Activated T-cell treated with anti-CD3 and anti-CD28 coated beads, Interleukin-2, amount 50 U/mL, for 48 hours (primary cell): Measurements from ENCODE around the gene CCDC13.

Source experiments
- DNase-seq, 2 experiments: peaks; one replicate each; pipeline ENCODE4 v3.0.0-alpha.2; 2020

CCDC13 gene

GRCh38 chr3:42796332-42796885 lies 23.4 kb upstream of the CCDC13 start:
- DNase-seq, result no peak

- DNase-seq, result no peak
These were observed 22.6 kb upstream of the CCDC13 start for GRCh38 chr3:42795621-42796181.

DNA sequence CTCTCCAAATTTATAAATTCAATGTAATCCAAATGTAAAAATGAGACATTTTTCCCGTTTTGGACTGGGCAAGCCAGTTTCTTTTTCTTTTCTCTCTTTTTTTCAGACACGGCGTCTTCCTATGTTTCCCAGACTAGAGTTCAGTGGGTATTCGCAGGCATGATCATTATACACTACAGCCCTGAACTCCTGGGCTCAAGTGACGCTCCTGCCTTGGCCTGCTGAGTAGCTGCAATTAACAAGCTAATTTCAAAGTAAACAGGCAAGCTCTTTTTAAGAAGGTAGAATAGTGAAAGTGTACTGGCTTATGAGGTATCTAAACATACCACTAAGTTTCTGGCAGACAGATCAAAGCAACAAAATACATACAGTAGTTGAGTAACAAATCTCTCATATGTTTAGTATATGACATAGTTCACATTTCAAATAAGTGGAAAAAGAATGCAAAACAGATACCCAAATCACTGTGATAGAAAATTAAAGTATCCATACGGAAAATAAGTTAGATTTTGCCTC lies 17.7 kb upstream of the CCDC13 start:
- no peak for DNase-seq

GRCh38 chr3:42786631-42787030 lies 13.6 kb upstream of the CCDC13 start:
- DNase-seq, result no peak

DNA sequence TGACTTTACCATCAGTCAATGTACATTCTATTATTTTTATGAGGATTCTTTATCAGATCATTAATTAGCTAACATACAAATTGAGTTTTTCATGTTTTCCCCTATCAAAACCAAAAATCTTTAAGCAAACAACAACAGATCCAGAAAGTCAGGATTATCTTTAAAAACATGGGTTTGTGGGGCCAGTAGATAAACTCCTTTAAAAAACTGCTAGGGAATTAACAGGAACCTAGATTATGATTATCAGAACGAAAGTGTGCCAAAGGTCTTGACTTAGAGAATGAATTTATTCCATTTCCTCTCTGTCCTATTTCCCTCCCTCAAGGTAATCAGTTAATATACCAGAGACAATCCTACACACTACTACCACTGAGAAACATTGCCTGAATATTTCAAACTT lies 13.2 kb upstream of the CCDC13 start:
- no peak for DNase-seq

DNA sequence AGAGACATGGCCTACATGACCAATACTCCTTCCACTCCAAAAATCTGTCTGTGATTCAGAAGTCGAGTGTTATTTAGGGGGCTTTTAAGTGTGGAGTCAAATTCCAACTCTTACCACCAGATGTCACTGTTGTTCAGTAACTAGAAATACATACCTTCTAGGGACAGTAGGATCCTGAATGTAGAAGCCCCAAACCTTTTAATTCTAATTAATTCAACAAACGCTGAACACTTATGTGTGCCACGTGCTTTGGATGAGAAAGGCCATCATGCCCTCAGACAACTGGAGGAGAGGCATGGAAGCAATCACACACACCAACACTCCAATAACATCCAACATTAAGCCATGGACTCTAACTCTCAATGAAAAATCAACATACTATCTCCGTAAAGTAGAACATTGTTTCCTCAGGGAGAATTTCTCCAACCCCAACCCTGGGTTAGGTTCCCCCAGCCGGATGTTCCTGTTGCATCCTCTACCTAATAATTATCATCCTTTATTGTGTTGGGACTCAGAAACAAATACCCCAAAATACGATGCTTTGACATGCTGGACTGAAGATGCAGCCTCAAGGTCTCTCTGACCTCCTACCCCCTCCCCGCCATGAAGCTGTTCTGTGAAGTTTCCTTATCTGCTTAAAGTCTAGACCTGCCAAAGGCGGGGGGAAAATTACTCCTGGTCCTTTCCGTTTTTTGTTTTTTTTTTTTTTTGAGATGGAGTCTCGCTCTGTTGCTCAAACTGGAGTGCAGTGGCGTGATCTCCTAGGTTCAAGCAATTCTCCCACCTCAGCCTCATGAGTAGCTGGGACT lies 8.0 kb upstream of the CCDC13 start:
- no peak for DNase-seq

- DNase-seq, result no peak
These were observed 7.3 kb upstream of the CCDC13 start for GRCh38 chr3:42780398-42780797.

- no peak for DNase-seq
These were observed 5.6 kb upstream of the CCDC13 start for GRCh38 chr3:42778644-42779043.

DNA sequence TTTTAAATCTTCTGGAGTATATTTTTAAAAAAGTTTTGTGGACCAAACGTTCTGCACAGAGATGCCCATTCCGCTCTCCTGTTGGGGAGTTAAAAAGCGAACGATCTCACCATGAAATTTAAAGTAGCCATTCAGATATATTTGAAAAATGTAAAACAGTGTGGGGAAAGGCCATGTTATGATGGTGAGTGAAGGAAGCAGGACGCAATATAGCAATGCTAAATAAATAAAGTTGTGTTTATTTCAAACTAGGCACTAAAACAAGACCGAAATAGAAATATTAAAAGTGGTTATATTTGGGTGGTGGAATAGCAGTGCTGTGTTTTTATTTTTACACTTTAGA lies 327 bp upstream of the CCDC13 start:
- DNase-seq, result no peak

DNA sequence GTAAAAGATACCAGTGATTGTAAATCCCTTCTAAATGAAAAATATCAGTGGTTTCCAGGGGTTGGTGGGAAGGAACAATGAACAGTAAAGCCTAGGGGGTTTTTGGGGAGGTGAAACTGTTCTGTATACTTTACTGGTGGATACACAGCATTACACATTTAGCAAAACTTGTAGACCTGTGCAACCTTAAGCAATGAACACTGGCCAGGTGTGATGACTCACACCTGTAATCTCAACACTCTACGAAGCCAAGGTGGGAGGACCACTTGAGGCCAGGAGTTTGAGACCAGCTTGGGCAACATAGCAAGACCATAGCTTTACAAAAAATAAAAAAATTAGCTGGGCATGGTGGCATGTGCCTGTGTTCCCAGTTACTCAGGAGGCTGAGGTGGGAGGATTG lies 1.8 kb downstream of the CCDC13 start:
- no peak for DNase-seq

DNA sequence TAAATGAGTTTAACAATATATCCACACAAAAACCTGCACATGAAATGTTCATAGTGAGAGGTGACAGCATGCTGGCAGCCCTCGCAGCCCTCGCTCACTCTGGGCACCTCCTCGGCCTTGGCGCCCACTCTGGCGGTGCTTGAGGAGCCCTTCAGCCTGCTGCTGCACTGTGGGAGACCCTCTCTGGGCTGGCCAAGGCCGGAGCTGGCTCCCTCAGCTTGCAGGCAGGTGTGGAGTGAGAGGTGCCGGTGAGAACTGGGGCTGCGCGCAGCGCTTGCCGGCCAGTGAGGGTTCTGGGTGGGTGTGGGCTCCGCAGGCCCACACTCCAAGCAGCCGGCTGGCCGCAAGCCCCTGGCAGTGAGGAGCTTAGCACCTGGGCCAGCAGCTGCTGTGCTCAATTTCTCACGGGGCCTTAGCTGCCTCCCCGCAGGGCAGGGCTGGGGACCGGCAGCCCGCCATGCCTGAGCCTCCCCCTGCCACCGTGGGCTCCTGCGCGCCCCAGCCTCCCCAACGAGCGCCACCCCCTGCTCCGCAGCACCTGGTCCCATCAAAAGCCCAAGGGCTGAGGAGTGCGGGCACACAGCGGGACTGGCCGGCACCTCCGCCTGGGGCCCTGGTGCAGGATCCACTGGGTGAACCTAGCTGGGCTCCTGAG lies 3.4 kb downstream of the CCDC13 start:
- no peak for DNase-seq

GRCh38 chr3:42764561-42765295 lies 8.3 kb downstream of the CCDC13 start:
- no peak for DNase-seq

DNA sequence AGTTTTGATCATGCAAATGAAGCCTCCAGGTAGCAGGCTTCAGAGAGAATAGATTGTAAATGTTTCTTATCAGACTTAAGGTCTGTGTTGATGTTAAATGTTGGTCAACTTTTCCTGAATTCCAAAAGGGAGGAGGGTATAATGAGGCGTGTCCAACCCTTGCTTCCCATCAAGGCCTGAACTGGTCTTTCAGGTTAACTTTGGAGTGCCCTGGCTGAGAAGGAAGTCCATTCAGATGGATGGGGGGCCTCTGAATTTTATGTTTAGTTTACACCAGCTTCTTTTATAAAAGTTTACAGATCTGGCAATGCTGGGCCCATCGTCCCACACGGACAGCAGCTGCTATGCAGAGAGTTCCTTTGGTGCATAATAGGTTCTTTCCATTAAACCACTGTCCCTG lies 8.9 kb downstream of the CCDC13 start:
- no peak for DNase-seq

- DNase-seq, result no peak
These were observed 10.0 kb downstream of the CCDC13 start for GRCh38 chr3:42763021-42763420.

DNA sequence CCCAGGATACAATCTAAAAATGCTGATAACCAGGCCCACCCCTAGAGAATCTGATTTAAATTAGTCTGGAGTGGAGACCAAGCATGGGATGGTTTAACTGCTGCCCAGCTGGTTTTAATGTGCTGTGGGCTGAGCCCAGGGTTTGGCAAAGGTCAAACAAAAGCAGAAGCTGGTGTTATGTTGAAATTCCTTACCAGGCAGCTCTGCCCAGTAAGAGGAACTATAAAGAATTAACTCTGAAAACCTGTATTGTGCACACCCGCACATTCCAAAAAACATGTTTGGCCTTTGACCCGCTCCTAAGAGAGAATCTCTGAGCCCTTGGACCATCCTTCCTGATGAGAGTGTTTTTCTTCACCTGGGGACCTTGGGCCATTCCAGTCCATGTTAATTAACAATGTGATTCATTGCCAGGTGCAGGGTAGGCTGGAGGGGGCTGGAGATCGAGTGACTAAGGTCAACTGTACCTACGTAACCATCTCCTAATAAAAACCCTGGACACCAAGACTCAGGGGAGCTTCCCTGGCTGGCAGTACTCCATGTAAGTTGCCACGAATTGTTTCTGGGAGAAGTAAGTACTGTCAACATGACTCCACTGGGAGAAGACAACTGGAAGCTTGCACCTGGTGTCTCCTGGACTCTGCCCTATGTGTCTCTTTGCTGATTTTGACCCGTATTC lies 10.9 kb downstream of the CCDC13 start:
- DNase-seq, result no peak

DNA sequence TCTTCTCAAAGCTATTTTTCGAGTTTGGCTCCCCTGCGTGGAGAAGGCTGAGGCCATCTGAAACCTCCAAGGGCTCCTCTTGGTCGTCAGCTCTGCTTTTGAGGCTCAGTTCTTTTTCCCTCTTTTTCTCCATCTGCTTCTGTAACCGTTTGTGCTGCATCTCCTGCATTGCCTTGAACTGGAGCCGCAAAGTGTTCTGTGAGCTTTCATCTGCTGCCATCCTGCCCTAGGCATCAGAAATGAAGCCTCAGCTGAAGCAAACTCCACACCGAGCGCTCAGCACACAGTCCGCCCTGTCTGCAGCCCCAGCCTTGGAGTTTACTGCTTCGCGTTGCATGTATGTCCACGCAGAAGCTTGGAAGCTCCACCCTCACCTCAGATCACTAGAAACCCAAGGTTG lies 14.9 kb downstream of the CCDC13 start:
- no peak for DNase-seq

GRCh38 chr3:42756681-42757213 lies 16.3 kb downstream of the CCDC13 start:
- DNase-seq, result no peak

GRCh38 chr3:42755681-42756578 lies 17.1 kb downstream of the CCDC13 start:
- DNase-seq, result no peak

GRCh38 chr3:42753757-42754156 lies 19.3 kb downstream of the CCDC13 start:
- no peak for DNase-seq

GRCh38 chr3:42752961-42753360 lies 20.1 kb downstream of the CCDC13 start:
- no peak for DNase-seq

DNA sequence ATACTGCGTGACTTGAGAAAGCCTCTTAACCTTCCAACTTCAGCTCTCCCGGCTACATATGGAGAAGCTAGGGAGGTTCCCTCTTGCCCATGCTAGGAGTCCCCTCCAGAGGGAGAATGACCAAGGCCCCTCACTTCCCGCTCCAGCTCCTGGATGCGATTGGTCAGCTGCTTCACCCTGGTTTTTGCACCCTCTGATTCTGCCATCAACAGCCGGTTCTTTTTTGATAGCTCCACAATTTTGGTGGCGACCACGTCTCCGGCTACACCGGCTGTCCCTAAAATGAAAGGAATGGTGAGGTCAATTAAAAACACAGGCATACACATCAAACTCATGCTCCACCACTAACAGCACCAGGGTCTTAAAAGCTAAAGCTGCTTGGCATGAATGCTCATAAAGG lies 20.6 kb downstream of the CCDC13 start:
- no peak for DNase-seq
